Osteocyte (in vitro differentiated cells): ENCODE results near the gene PDC. TPM values are rescaled to one million over a fixed set of nuclear protein-coding genes. Genes with fewer than 3 reads are reported as not detected.
A peak's percentile ranks its signal among the peaks of the same experiment; 100 is the strongest.

Experiments
- DNase-seq: peaks from one replicate; pipeline ENCODE4 v3.0.0; 2021; ENCODE audit warnings: mixed read lengths; ENCODE audit not compliant: unreplicated experiment; ENCODE audit errors: extremely low spot score
- H3K27ac Mint-ChIP-seq: one replicate; pipeline ENCODE4 v1.8.0; 2021; ENCODE audit warnings: mild to moderate bottlenecking, mixed read lengths; ENCODE audit not compliant: unreplicated experiment
- H3K27me3 Mint-ChIP-seq: one replicate; pipeline ENCODE4 v1.8.0; 2021; ENCODE audit warnings: mixed read lengths; ENCODE audit not compliant: unreplicated experiment
- H3K36me3 Mint-ChIP-seq: one replicate; pipeline ENCODE4 v1.8.0; 2021; ENCODE audit warnings: mixed read lengths; ENCODE audit not compliant: unreplicated experiment
- H3K4me1 Mint-ChIP-seq: one replicate; pipeline ENCODE4 v1.8.0; 2021; ENCODE audit warnings: mixed read lengths; ENCODE audit not compliant: unreplicated experiment
- H3K4me3 Mint-ChIP-seq: one replicate; pipeline ENCODE4 v1.8.0; 2021; ENCODE audit warnings: mild to moderate bottlenecking, moderate library complexity, mixed read lengths; ENCODE audit not compliant: unreplicated experiment
- H3K9me3 Mint-ChIP-seq: one replicate; pipeline ENCODE4 v1.8.0; 2021; ENCODE audit warnings: mixed read lengths; ENCODE audit not compliant: unreplicated experiment
- total RNA-seq: library from RNA; stranded (reverse); gene quantifications from 2 replicates; pipeline ENCODE4 v1.2.1, GENCODE V29; 2021
- TF ChIP-seq, protein P1 (sequence below): fragments of 200-600 bp; sonication (generic); IDR thresholded peaks from 2 replicates; pipeline ENCODE4 v1.5.0; 2021; ENCODE audit warnings: antibody characterized with exemption, mild to moderate bottlenecking, moderate library complexity

The PDC gene
- total RNA-seq, 1 donor from 2014 or later, result not detected

DNA sequence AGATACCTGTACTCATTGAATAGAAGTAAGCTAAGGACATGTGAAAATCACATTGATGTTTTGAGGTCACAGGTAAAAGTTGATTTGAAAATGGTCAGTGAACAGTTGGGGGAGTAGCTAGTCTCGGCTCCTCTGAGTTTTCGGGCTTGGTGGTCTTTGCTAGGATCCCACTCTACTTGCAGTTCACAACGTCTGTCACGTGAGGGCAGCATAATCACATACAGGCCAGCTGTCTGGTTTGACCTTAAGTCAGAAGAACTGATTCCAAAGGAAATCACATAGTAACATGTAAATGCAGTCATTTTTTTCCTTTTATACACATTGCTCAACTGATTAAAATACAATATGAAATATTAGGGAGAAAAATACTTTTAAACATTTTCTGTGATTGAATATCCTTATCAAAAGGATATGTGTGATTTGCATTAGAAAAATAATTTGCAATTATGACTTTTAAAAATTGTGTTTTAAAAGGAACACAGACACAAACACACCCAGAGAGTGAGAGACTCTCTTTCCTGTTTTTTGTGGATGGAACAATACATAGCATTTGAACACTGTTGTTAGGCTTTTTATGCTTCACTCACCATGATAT, 21.8 kb upstream of the PDC start:
- Mint-ChIP-seq H3K27ac (no peak overlapping the region), H3K27me3 (no peaks in the 10 kb centered on the region), H3K4me3 (no peak overlapping the region), H3K9me3 (no peaks in the 10 kb centered on the region), H3K36me3 (no peaks in the 10 kb centered on the region), H3K4me1 (peaks cover 12% of the 10 kb centered on the region)
- peak; percentile 86 for DNase-seq
- TF ChIP-seq, protein P1, sequence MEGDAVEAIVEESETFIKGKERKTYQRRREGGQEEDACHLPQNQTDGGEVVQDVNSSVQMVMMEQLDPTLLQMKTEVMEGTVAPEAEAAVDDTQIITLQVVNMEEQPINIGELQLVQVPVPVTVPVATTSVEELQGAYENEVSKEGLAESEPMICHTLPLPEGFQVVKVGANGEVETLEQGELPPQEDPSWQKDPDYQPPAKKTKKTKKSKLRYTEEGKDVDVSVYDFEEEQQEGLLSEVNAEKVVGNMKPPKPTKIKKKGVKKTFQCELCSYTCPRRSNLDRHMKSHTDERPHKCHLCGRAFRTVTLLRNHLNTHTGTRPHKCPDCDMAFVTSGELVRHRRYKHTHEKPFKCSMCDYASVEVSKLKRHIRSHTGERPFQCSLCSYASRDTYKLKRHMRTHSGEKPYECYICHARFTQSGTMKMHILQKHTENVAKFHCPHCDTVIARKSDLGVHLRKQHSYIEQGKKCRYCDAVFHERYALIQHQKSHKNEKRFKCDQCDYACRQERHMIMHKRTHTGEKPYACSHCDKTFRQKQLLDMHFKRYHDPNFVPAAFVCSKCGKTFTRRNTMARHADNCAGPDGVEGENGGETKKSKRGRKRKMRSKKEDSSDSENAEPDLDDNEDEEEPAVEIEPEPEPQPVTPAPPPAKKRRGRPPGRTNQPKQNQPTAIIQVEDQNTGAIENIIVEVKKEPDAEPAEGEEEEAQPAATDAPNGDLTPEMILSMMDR, result peak; percentile 97

DNA sequence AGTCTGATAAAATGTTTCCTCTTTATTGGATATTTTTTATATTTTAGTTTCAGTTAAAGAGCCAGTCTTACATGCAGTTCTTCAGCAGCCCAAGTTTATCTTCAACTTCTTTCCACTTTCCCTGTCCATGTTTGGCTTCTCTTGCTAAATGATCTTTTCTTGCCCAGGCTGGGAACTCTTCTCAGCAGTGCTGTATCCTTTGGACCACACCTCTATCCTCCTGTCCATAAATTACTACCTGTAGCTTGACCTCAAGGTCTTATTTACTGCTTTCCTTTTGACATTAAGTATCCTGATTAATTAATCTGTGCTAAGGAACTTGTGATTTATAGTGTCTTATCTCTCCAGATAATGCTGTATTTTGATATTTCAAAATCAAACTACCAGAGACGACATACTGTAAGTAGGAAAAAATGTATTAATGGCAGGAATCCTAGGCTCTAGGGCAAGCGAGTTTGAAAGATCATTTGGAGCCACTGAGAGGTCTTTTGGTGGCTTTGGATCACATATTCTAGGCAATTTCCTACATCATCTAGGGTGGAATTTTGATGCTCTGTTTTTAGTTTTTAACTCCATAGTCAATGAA, 20.5 kb upstream of the PDC start:
- no peak overlapping the region for H3K27ac Mint-ChIP-seq
- no peaks in the 10 kb centered on the region for H3K9me3 Mint-ChIP-seq
- H3K27me3 Mint-ChIP-seq, result no peaks in the 10 kb centered on the region
- DNase-seq, result no peak
- peaks cover 11% of the 10 kb centered on the region for H3K4me1 Mint-ChIP-seq
- TF ChIP-seq, protein P1, result no peak
- no peak overlapping the region for H3K4me3 Mint-ChIP-seq
- no peaks in the 10 kb centered on the region for H3K36me3 Mint-ChIP-seq

DNA sequence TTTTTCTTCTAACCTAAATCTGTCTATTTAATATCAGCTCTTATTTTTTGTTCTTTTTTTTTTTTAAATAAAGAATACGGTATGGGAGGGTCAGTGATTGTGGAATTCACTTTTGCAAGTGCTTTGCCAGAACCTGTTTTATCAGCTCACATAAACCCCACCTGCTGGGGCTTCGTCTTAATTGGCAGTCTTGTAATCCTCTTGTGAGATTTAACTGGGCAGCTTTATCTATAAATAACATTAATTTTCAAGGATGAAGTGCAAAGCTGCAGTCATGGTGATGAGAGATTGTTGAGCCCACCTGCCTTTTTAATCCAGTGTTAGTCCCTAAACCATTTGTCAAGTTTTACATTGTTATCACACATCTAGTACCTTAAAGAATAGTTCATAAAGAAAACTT, 18.2 kb upstream of the PDC start:
- no peaks in the 10 kb centered on the region for H3K9me3 Mint-ChIP-seq
- TF ChIP-seq, protein P1, result no peak
- no peak overlapping the region for H3K27ac Mint-ChIP-seq
- H3K36me3 Mint-ChIP-seq, result no peaks in the 10 kb centered on the region
- no peaks in the 10 kb centered on the region for H3K27me3 Mint-ChIP-seq
- no peak overlapping the region for H3K4me3 Mint-ChIP-seq
- H3K4me1 Mint-ChIP-seq, result peaks cover 19% of the 10 kb centered on the region
- no peak for DNase-seq

DNA sequence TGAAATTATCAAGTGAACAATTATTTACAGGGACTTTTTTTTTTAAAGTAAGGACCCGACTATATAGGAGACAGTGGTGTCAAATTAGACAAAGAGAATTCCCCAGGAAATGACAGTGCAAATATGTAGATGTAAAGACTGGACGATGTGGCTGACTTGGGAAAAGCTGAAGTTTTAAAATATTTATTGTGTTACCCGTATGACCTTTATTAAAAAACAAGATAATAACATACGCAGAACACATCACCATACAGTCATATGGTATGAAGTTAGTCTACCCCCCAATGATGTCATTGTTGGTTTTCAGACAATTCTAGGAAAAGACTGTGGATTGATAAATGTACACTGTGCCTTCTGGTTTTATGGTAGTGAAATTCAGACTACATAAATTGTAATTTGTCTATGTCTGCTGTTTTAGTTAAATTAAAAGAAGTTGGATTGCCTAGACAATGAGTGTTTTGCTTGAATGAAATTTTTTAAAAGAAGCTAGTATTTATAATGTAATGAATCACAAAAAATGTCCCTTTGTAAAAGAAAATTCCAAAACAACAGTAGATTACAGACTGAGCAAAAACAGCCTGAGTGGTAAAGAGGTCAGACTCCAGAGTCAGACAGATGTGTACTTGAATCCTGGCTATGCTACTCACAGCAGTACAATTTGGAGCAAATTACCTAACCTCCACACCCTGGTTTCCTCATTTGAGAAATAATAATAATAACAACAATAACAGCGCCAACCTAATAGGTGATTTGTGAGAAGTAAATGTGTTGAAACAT, 15.5 kb upstream of the PDC start:
- H3K36me3 Mint-ChIP-seq, result no peaks in the 10 kb centered on the region
- TF ChIP-seq, protein P1, result no peak
- no peak overlapping the region for H3K4me3 Mint-ChIP-seq
- H3K4me1 Mint-ChIP-seq, result peaks cover 15% of the 10 kb centered on the region
- H3K27me3 Mint-ChIP-seq, result no peaks in the 10 kb centered on the region
- H3K9me3 Mint-ChIP-seq, result no peaks in the 10 kb centered on the region
- no peak for DNase-seq
- peak overlapping the region; percentile 56 for H3K27ac Mint-ChIP-seq

DNA sequence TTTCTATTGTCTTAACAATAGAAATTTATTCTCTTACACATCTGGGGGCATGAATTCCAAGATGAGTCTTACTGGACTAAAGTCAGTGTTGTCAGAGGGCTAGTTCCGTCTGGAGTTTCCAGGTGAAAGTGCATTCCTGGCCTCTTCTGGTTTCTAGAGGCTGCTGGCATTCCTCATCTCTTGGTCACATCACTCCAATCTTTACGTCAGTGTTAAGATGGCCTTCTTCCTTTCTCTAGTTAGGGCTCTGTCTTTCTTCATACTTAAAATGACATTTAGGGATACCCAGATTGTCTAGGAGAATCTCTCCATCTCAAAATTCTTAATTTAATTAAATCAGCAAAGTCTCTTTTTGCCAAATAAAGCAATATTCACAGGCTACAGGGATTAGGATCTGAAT, 13.3 kb upstream of the PDC start:
- no peak overlapping the region for H3K27ac Mint-ChIP-seq

More for the DNA sequence above, 13.3 kb upstream of the PDC start:
- Mint-ChIP-seq H3K27me3 (no peaks in the 10 kb centered on the region), H3K36me3 (no peaks in the 10 kb centered on the region), H3K9me3 (no peaks in the 10 kb centered on the region), H3K4me3 (no peak overlapping the region), H3K4me1 (peaks cover 15% of the 10 kb centered on the region)
- no peak for DNase-seq
- TF ChIP-seq, protein P1, result no peak
